ENCODE measurements around the gene ACACB.

ACACB gene

DNA sequence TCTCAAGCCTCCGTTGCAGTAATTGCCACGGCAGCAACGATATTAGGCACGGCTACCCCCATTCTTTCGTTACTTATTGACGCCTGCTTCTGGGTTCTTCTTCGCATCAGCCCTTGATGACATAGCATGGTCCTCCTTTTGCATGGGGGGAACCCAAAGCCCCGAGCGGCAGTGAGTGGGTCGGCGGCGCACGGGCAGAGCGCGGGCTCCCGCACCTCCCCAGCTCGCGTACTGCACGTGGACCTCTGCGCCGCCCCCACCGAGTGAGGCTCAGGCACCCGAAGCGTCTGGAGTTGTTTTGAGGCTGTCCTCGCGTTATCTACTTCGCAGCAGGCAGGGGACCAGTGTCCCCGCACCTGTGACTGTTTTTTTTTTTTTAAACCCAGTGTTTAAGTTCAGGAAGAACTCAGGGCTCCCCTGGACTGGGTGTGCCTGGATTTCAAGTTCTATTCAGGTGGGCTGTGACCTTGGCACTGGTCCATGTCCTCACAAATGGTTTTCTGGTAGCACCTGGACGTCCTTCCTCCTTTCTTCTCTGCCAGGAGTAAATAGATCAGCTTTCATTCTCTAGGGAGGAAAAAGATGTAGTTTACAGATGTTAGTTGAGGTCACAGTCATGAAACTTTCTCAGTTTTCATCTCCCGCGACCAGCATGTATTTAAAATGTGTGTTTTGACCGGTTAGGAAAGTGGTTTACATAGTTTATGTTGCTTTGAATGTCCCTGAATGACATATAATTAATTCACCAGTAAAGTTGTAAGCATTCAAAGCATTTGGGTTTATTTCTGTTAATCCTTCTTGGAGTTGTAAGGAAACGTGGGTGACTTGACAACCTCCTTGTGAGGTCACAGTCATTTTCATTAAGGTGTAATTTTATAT is 194.1 kb downstream of the ACACB start:
- Histone ChIP-seq H3K27me3 (ENCODE audit: control insufficient read depth, insufficient read depth, low read length) (peaks cover 81% of the 10 kb centered on the region), H3K9ac (ENCODE audit: low read depth, low read length) (no peak overlapping the region), H3K36me3 (ENCODE audit: insufficient read depth, low read length) (no peaks in the 10 kb centered on the region), H3K9me3 (replicated peaks; ENCODE audit: low read length) (no peaks in the 10 kb centered on the region), H3K4me1 (ENCODE audit: control insufficient read depth, insufficient read depth, low read length) (no peaks in the 10 kb centered on the region), H3K4me3 (ENCODE audit: low read length) (peak overlapping the region; percentile 54), H3K4me2 (ENCODE audit: low read length) (peak overlapping the region; percentile 73)
